ENCODE measurements around the gene SPECC1L. TPM values are rescaled to one million over a fixed set of nuclear protein-coding genes. Genes with fewer than 3 reads are reported as not detected.

Gene SPECC1L
- polyA plus RNA-seq, 4 donors, result 44.2 to 51.1 (median 48.0) TPM

DNA sequence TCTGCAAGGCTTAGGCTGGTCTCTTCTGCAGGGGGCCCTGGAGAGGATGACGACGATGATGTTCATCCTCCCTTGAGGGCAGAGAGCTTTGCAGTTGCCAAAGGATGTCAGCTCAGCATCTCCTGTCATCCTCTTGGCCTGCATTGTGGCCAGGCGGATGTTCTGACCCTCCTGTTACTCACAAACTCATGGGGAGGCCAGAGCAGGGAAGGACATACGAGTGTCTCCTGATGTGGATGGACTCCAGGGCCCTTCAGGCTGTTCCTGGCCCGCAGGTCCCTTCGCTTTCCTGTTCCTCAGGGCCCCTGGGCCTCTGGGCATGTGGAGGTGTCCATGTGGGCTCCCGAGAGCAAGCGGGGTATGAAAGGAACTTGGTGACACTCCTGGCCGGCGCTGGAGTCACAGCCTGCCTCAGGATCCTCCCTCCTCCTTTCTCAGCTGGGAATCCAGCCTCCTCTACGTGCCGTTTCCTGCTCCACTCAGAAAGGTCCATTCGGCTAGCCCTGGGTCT, 165.3 kb downstream of the SPECC1L start:
- no peak for DNase-seq (ENCODE audit: low read depth in 4 of 4, low spot score in 2 of 4)

DNA sequence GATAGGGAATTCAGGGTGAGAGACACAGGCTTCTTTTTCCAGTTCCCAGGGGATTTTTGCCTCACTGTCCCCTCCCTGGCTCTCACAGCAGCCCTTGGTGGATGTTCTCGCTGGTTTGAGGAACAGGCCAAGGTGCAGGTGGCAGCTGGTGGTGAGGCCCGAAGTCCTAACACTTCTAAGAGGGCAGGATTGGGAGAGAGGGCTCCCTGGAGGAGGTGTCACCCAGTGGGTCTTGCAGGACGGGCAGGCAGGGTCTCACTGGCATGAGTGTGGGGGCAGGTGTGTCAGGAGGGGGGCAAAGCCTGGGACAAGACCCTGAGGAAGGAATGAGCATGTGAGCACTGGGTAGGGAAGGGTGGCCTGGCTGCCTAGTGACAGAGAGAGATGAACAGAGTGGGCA, 165.9 kb downstream of the SPECC1L start:
- no peak for DNase-seq (ENCODE audit: low read depth in 4 of 4, low spot score in 2 of 4)

DNA sequence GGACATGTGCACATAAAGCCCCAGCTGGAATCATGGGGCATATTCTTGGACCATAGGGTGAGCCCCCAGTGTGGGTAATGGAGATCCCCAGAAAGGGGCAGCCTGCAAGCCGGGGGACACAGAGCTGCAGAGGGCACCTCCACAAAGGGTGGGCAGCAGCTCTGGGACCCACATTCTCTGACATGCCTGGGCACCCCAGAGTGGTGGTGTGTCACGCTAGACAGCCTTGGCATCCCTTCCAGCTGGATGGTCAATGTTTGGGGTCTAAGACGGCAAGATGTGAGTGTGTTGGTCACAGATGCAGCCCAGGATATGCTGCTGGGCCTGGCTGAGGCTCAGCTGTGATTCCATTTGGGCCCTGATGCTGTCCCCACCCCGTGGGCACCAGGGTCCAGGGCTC, 166.5 kb downstream of the SPECC1L start:
- no peak for DNase-seq (ENCODE audit: low read depth in 4 of 4, low spot score in 2 of 4)

- no peak for DNase-seq (ENCODE audit: low read depth in 4 of 4, low spot score in 2 of 4)
These were observed 167.2 kb downstream of the SPECC1L start for GRCh38 chr22:24437741-24438328.

DNA sequence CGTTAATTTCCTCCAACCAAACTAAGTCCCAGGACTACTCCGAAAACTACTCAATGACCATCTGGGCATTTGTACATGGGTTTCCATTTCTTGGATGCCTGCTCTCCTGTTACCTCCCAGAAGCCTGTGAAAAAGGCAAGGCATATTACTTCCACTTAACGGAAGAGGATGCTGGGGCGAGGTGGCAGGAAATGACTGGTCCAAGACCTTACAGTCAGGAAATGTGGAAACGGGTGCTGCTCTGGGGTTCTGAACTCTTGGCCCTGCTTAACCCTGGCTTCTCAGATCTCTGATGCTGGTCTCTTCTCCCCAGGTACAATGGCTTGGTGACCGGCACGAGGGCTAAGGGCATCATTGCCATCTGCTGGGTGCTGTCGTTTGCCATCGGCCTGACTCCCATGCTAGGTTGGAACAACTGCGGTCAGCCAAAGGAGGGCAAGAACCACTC, 169.7 kb downstream of the SPECC1L start:
- DNase-seq (ENCODE audit: low read depth in 4 of 4, low spot score in 2 of 4), result no peak

DNA sequence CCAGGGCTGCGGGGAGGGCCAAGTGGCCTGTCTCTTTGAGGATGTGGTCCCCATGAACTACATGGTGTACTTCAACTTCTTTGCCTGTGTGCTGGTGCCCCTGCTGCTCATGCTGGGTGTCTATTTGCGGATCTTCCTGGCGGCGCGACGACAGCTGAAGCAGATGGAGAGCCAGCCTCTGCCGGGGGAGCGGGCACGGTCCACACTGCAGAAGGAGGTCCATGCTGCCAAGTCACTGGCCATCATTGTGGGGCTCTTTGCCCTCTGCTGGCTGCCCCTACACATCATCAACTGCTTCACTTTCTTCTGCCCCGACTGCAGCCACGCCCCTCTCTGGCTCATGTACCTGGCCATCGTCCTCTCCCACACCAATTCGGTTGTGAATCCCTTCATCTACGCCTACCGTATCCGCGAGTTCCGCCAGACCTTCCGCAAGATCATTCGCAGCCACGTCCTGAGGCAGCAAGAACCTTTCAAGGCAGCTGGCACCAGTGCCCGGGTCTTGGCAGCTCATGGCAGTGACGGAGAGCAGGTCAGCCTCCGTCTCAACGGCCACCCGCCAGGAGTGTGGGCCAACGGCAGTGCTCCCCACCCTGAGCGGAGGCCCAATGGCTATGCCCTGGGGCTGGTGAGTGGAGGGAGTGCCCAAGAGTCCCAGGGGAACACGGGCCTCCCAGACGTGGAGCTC, 170.2 kb downstream of the SPECC1L start:
- no peak for DNase-seq (ENCODE audit: low read depth in 4 of 4, low spot score in 2 of 4)

GRCh38 chr22:24441406-24442351, 171.0 kb downstream of the SPECC1L start:
- no peak for DNase-seq (ENCODE audit: low read depth in 4 of 4, low spot score in 2 of 4)

- DNase-seq (ENCODE audit: low read depth in 4 of 4, low spot score in 2 of 4), result no peak
These were observed 171.7 kb downstream of the SPECC1L start for GRCh38 chr22:24442352-24442744.

DNA sequence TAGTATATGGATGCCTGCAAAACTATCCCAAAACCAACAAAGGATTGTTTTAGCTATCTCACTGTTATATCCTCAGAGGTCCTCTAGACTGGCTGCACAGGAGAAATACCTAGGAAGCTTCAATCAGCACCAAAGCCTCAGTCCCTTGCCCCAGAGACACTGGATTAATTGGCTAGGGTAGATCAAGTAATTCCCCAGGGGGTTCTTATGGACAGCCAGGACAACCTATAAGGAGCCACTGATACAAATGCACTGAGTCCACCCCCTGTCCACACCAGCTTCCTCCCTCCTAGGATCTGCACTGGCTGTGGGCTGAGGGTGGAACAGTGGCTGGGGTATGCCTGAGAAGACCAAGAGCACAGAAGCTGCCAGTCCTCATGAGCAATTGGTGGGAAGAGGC, 173.0 kb downstream of the SPECC1L start:
- no peak for DNase-seq (ENCODE audit: low read depth in 4 of 4, low spot score in 2 of 4)

DNA sequence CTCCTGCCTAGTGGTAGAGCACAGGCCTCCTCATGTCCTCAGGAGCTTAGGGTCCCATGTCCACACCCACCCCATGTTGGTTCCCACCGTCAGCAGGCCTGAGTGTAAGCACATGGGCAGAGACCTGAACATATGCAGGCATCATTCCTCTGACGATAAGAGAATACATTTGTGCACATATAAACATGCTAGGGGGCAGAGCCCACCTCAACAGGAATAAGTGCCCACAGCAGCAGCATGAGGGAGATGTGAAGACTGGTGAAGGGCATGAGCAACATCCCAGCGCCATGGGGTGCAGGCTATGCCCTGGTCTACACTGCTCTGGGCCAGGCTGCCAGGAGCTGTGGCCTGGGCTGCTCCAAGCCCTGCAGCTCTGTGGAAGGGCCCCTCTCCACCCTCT, 173.6 kb downstream of the SPECC1L start:
- DNase-seq (ENCODE audit: low read depth in 4 of 4, low spot score in 2 of 4), result no peak

DNA sequence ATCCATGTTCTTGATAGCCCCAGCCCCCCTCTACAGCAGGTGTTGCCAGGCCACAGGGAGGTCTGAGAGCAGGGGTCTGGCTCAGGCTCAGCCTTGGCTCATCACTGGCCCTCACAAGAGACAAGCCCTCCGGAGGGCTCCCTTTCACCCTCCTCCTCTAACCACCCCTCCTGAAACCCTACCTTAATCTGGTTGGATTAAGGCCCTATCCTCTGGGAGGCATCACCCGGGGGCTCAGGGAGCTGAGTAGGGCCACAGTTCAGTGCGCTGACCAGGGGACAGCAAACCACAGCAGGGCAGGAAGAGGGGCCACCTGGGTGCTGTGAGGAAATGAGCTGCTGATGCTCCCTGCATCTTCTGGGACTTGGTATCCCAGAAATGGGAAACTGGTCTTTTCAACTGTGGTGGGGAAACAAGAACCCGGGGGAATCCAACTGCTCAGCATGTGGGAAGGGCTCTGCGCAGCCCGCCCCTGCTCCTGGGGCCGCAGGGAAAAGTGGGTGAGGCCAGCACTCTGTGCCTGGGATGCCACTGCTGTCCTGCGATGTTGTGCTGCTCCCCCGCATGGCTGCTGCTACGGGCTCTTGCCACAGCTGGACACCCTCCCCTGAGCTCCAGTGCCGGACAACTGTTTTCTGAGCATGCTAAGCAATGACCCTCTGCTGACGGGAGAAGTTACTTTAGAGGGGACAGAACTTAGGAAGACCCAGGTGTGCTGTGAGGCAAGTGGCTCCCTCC, 174.3 kb downstream of the SPECC1L start:
- peak in 1 of 4 donors; percentile 61 for DNase-seq (ENCODE audit: low read depth in 4 of 4, low spot score in 2 of 4)

- DNase-seq (ENCODE audit: low read depth in 4 of 4, low spot score in 2 of 4), result no peak
These were observed 175.0 kb downstream of the SPECC1L start for GRCh38 chr22:24445481-24446259.

GRCh38 chr22:24446260-24446611, 175.6 kb downstream of the SPECC1L start:
- DNase-seq (ENCODE audit: low read depth in 4 of 4, low spot score in 2 of 4), result no peak

GRCh38 chr22:24450610-24451009, 180.0 kb downstream of the SPECC1L start:
- DNase-seq (ENCODE audit: low read depth in 4 of 4, low spot score in 2 of 4), result no peak

DNA sequence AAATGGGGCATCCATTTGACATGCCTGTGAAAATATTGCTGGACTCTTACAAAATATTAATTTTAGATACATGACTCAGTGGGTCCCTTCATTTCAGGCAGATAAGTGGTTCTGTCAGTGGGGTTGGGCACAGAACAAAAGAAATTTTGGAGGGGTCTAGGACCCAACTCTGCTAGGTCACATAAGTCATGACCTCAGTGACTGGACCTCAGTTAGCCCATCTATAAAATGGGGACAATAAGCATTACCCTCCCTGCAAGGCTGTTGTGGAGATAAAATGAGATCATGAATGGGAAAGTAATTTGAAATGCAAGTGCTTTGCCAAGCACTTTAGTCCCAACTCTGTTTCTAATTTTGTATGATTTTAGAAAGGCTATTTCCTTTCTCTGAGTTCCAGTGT, 180.5 kb downstream of the SPECC1L start:
- DNase-seq (ENCODE audit: low read depth in 4 of 4, low spot score in 2 of 4), result no peak

GRCh38 chr22:24453853-24454252, 183.2 kb downstream of the SPECC1L start:
- no peak for DNase-seq (ENCODE audit: low read depth in 4 of 4, low spot score in 2 of 4)

- DNase-seq (ENCODE audit: low read depth in 4 of 4, low spot score in 2 of 4), result no peak
These were observed 184.4 kb downstream of the SPECC1L start for GRCh38 chr22:24455039-24455438.

DNA sequence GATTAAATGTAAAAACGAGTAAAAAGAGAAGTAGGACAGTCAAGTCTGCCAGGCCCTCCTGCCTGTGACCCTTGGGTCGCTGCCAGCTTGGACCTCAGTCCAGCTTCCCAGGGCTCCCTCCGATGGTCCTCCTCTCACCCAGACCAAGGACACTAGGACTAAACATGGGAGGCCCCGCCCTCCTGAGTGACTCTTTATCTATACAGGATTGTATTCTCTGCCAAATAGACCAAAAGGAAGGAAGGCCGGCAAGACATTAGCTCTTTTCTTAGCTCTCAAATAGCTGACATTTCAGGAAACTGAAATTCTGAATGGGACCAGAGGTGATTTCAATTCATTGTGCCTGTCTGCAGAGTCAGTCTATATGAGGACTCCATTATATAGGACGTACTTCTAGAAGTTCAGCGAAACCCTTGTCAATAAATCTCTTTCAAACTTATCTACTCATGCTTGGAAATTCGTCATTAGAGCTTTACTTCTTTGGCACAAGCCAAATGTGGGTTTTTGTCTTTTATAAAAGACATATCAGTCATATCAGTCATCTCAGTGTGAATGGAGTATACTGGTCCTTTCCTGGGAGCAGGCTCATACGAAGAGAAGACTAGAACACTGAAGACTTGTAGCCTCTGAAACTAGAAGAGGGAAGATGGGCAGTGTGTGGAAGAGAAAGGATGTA, 185.3 kb downstream of the SPECC1L start:
- DNase-seq (ENCODE audit: low read depth in 4 of 4, low spot score in 2 of 4), result no peak

GRCh38 chr22:24457894-24458420, 187.3 kb downstream of the SPECC1L start:
- no peak for DNase-seq (ENCODE audit: low read depth in 4 of 4, low spot score in 2 of 4)

All from left renal cortex interstitium (tissue), 4 donors.